Trophoblast cell (in vitro differentiated cells and primary cell): ENCODE data around the gene KCNJ5. TPM values are rescaled to one million over a fixed set of nuclear protein-coding genes. Genes with fewer than 3 reads are reported as not detected.

Source experiments
- DNase-seq, 2 donors: peaks; one replicate each; pipeline ENCODE4 v3.0.0-alpha.2; 2016
- H2AFZ ChIP-seq: 2 replicates; pipeline ENCODE4 v1.6.1; 2013; ENCODE audit warnings: low read length, moderate library complexity, mild to moderate bottlenecking; ENCODE audit not compliant: insufficient read depth, poor library complexity
- H2AK5ac ChIP-seq: 2 replicates; pipeline ENCODE4 v1.6.1; 2013; ENCODE audit warnings: mild to moderate bottlenecking, low read length
- H2BK120ac ChIP-seq: 2 replicates; pipeline ENCODE4 v1.6.1; 2013; ENCODE audit warnings: low read length, mild to moderate bottlenecking, moderate library complexity; ENCODE audit not compliant: insufficient read depth, poor library complexity
- H2BK12ac ChIP-seq: 2 replicates; pipeline ENCODE4 v1.6.1; 2013; ENCODE audit warnings: mild to moderate bottlenecking, low read length, moderate library complexity
- H2BK5ac ChIP-seq: 2 replicates; pipeline ENCODE4 v1.6.1; 2013; ENCODE audit warnings: low read length, low read depth, moderate library complexity, mild to moderate bottlenecking; ENCODE audit not compliant: poor library complexity
- H3K14ac ChIP-seq: 2 replicates; pipeline ENCODE4 v1.6.1; 2013; ENCODE audit warnings: mild to moderate bottlenecking, low read length
- H3K18ac ChIP-seq: 2 replicates; pipeline ENCODE4 v1.6.1; 2013; ENCODE audit warnings: mild to moderate bottlenecking, low read length
- H3K23ac ChIP-seq: 2 replicates; pipeline ENCODE4 v1.6.1; 2013; ENCODE audit warnings: low read length
- H3K27ac ChIP-seq: 2 replicates; pipeline ENCODE4 v1.5.1; 2013; ENCODE audit warnings: low read depth, mild to moderate bottlenecking, inconsistent platforms, low read length, moderate library complexity
- H3K27me3 ChIP-seq: 2 replicates; pipeline ENCODE4 v1.6.1; 2013; ENCODE audit warnings: inconsistent platforms, mild to moderate bottlenecking, low read length, moderate library complexity; ENCODE audit not compliant: insufficient read depth
- H3K36me3 ChIP-seq, 2 experiments: 1 replicate in 1 of 2; 2 replicates in 1 of 2; pipeline ENCODE4 v1.6.1; 2013; ENCODE audit warnings: low read length in 2 of 2, mild to moderate bottlenecking in 2 of 2, moderate library complexity in 1 of 2; ENCODE audit not compliant: insufficient read depth in 2 of 2, control insufficient read depth in 1 of 2
- H3K4ac ChIP-seq: 2 replicates; pipeline ENCODE4 v1.6.1; 2013; ENCODE audit warnings: low read depth, mild to moderate bottlenecking, low read length, moderate library complexity
- H3K4me1 ChIP-seq, 2 experiments: 1 replicate in 1 of 2; 2 replicates in 1 of 2; pipeline ENCODE4 v1.6.1; 2013; ENCODE audit warnings: low read length in 2 of 2, mild to moderate bottlenecking in 2 of 2, moderate library complexity in 1 of 2; ENCODE audit not compliant: insufficient read depth in 2 of 2, control insufficient read depth in 1 of 2
- H3K4me2 ChIP-seq: 2 replicates; pipeline ENCODE4 v1.6.1; 2013; ENCODE audit warnings: inconsistent platforms, mild to moderate bottlenecking, low read length, moderate library complexity
- H3K4me3 ChIP-seq: 2 replicates; pipeline ENCODE4 v1.5.1; 2013; ENCODE audit warnings: mild to moderate bottlenecking, low read depth, low read length, inconsistent platforms
- H3K79me1 ChIP-seq: one replicate; pipeline ENCODE4 v1.6.1; 2013; ENCODE audit warnings: low read length
- H3K79me2 ChIP-seq: 2 replicates; pipeline ENCODE4 v1.6.1; 2013; ENCODE audit warnings: low read length, mild to moderate bottlenecking; ENCODE audit not compliant: control insufficient read depth, insufficient read depth, poor library complexity
- H3K9ac ChIP-seq: 2 replicates; pipeline ENCODE4 v1.6.1; 2013; ENCODE audit warnings: mild to moderate bottlenecking, low read length
- H3K9me3 ChIP-seq: 2 replicates; pipeline ENCODE4 v1.6.1; 2013; ENCODE audit warnings: low read depth, mild to moderate bottlenecking, control low read depth, inconsistent platforms, low read length; ENCODE audit not compliant: insufficient read depth
- H4K12ac ChIP-seq: 2 replicates; pipeline ENCODE4 v1.6.1; 2013; ENCODE audit warnings: low read depth, mild to moderate bottlenecking, low read length, moderate library complexity
- H4K8ac ChIP-seq: 2 replicates; pipeline ENCODE4 v1.6.1; 2013; ENCODE audit warnings: low read depth, mild to moderate bottlenecking, low read length, moderate library complexity
- H4K91ac ChIP-seq: one replicate; pipeline ENCODE4 v1.6.1; 2013; ENCODE audit warnings: low read depth, mild to moderate bottlenecking, low read length, moderate library complexity
- WGBS: extraction: QIAGEN DNeasy Blood & Tissue Kit; methylation state at CpG from one replicate; pipeline ENCODE4 v1.1.7; 2013; ENCODE audit warnings: missing lambda C conversion rate; ENCODE audit not compliant: insufficient read length, insufficient coverage; ENCODE audit errors: extremely low coverage; 5-methylcytosine and 5-hydroxymethylcytosine counted together
- polyA plus RNA-seq: library from polyadenylated mRNA; stranded (reverse); fragments of 200-250 nt; gene quantifications from 2 replicates; pipeline ENCODE4 v1.2.3, GENCODE V29; 2013

KCNJ5 gene
- polyA plus RNA-seq: 0.10 TPM in 2 replicates

DNA sequence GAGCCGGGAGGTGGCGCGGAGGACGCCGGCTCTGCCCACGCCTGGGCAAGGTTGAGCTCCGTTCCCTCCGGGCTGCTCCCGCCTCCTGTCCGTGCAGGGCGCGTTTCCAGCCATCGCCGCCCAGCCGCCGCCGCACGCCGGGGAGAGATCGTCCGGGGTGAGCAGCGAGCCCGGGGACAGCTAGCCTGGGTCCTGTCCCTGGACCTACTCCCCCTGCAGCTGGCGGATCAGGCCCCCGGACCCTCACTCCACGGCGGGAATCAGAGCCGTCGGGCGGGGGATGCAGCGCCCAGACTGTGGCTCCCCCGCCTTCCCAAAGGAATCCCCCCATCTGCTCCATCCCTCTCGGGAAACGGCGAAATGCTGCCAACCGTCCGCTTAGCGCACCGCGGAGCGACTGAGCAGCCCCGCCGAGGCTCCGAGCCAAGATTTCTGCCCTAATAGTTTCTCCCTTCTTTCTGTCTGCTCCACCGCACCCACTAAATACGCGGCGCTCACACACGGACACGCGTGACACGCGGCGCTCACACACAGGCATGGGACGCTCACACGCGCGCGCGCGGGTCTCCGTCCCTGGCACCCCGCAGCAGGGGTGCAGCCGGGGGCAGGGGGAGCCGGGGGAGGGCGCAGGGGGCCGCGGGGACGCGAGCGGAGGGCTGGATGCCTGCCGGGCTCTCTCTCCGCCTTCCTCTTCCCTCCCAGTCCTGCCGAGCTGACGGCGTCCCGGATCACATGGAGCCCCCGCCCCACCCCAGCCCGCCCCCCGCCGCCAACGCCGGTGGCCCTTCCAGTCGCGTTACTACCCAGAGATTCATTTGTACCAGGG is at the start of gene KCNJ5:
KCNJ5 (plus strand) TSS at position 814 of the 826 bp plus-strand sequence. CDS start 19,918 bp downstream, outside the sequence.
- Histone ChIP-seq H3K4me2 (peak within 1 kb of the TSS; percentile 76), H4K91ac (no peak within 1 kb of the TSS), H3K4ac (no peak within 1 kb of the TSS), H3K36me3 (no peaks in the 10 kb centered on the region), H2BK12ac (no peak within 1 kb of the TSS), H3K18ac (no peak within 1 kb of the TSS), H3K14ac (no peak within 1 kb of the TSS), H4K8ac (no peak within 1 kb of the TSS), H3K23ac (no peak within 1 kb of the TSS), H2BK120ac (no peak within 1 kb of the TSS), H3K9me3 (no peaks in the 10 kb centered on the region), H2AK5ac (no peak within 1 kb of the TSS), H3K79me2 (no peaks in the 10 kb centered on the region), H2BK5ac (no peak within 1 kb of the TSS), H3K4me1 (peaks cover 12 to 25% of the 10 kb centered on the region in 2 experiments), H4K12ac (no peak within 1 kb of the TSS), H3K79me1 (peaks cover 2% of the 10 kb centered on the region), H3K4me3 (peak within 1 kb of the TSS; percentile 63), H3K27me3 (peaks cover 26% of the 10 kb centered on the region), H3K9ac (no peak within 1 kb of the TSS), H2AFZ (peak within 1 kb of the TSS; percentile 30), H3K27ac (no peak within 1 kb of the TSS)
- DNase-seq: peak in 1 of 2 donors; percentile 18
- WGBS: no CpG with 5 or more reads among the region's 85 CpGs

DNA sequence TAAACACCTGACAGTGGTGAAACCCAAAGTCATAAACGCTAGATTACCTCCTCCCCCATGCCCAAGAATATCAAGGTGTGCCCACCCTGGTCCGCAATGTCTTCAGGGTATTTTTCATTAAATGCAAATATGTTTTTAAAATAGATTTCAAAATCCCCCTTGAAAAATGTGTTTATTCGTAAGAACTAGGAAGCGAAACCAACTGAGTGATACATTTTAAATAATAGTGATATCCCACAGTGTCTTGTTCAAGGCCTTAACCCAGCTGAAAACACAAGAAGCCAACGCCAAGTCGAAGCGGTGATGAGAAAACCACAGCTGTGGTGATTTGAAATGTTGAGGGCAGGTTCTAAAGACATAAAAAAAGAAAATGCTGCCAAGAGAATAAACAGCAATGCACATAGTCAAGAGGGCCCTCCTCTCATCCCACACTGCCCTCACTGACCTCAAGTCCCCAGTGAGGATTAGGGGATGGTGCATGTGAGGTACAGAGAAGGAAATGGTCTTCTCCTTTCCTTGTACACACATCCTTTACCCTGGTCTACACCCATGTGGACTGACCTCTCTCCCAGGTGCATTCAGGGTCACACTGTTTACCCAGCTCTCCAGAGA is 49.6 kb upstream of the KCNJ5 start:
- H3K79me1 ChIP-seq: no peaks in the 10 kb centered on the region
- no peaks in the 10 kb centered on the region for H3K9me3 ChIP-seq
- H3K27me3 ChIP-seq: no peaks in the 10 kb centered on the region
- H3K79me2 ChIP-seq: no peaks in the 10 kb centered on the region
- no peak overlapping the region for H3K4ac ChIP-seq
- DNase-seq: no peak
- peak overlapping the region; percentile 90 for H3K23ac ChIP-seq
- H2BK120ac ChIP-seq: no peak overlapping the region
- H2BK5ac ChIP-seq: no peak overlapping the region
- H3K14ac ChIP-seq: no peak overlapping the region
- H3K18ac ChIP-seq: no peak overlapping the region
- H3K4me2 ChIP-seq: no peak overlapping the region
- no peaks in the 10 kb centered on the region for H3K4me1 ChIP-seq
- H3K4me3 ChIP-seq: no peak overlapping the region
- no CpG with 5 or more reads among the region's 7 CpGs for WGBS
- H2AFZ ChIP-seq: no peak overlapping the region
- no peak overlapping the region for H4K12ac ChIP-seq
- H3K27ac ChIP-seq: no peak overlapping the region
- no peak overlapping the region for H3K9ac ChIP-seq
- H4K91ac ChIP-seq: no peak overlapping the region
- no peak overlapping the region for H2AK5ac ChIP-seq
- no peak overlapping the region for H2BK12ac ChIP-seq
- no peaks in the 10 kb centered on the region for H3K36me3 ChIP-seq
- no peak overlapping the region for H4K8ac ChIP-seq

DNA sequence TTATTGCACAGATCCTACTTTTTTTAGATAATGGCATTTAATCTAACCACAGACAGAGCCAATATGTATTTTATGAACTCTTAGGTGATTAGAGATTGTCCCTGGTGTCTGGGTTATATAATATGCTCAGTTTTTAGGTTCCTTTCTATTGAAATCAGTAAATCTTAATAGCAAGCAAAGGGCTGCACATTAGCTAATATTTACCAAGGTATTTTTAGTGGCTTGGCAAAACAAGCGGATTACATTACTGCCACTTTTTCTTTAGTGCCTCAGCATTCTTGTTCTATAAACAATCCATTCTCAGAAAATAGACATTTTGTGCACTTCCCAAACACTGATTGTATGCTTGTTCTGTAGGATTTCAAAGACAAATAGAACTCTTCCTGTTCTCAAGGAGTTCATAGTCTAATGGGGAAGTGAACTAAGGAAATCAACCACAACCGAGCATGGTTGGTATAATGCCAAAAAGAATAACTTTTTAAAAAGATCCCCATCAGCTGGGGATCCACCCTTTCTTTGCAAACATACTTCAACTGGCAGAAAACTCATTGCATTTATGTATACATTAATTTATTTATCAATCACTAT is 47.9 kb upstream of the KCNJ5 start:
- Histone ChIP-seq H2AFZ (no peak overlapping the region), H4K12ac (no peak overlapping the region), H4K8ac (no peak overlapping the region), H3K36me3 (no peaks in the 10 kb centered on the region), H2BK120ac (no peak overlapping the region), H2BK5ac (no peak overlapping the region), H3K27ac (no peak overlapping the region), H3K4me3 (no peak overlapping the region), H3K18ac (no peak overlapping the region), H4K91ac (no peak overlapping the region), H3K79me1 (no peaks in the 10 kb centered on the region), H2BK12ac (no peak overlapping the region), H3K4me2 (no peak overlapping the region), H3K23ac (no peak overlapping the region), H3K9me3 (no peaks in the 10 kb centered on the region), H3K79me2 (no peaks in the 10 kb centered on the region), H3K4ac (no peak overlapping the region), H2AK5ac (no peak overlapping the region), H3K27me3 (no peaks in the 10 kb centered on the region), H3K14ac (no peak overlapping the region), H3K9ac (no peak overlapping the region), H3K4me1 (no peaks in the 10 kb centered on the region)
- WGBS: no CpG with 5 or more reads among the region's 2 CpGs
- no peak for DNase-seq

DNA sequence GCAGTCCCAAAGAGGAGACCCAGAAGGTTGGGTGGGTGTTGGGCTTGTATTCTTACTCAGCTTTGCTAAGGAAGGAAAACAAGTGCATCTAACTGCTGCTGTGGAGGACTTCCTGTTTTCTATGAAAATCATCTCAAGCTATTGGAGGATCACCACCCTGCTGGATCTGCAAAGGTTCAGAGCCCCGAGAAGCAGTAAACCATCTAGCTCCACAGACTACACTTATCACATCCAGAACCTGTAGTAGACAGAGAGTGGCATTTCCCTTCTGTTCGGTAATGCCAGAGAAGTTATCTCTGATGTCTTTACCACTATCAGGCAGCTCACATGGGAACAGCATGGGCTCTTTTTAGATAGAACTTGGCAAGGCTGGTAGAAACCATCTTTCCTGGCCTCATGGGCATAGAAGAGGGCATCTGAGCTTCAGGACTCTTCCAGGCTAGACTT is 45.8 kb upstream of the KCNJ5 start:
- Histone ChIP-seq H4K12ac (no peak overlapping the region), H2BK12ac (no peak overlapping the region), H3K79me1 (no peaks in the 10 kb centered on the region), H3K27ac (no peak overlapping the region), H3K27me3 (no peaks in the 10 kb centered on the region), H3K4me2 (no peak overlapping the region), H2BK5ac (no peak overlapping the region), H3K36me3 (no peaks in the 10 kb centered on the region), H3K79me2 (no peaks in the 10 kb centered on the region), H3K9me3 (no peaks in the 10 kb centered on the region), H3K18ac (no peak overlapping the region), H4K8ac (no peak overlapping the region), H3K4ac (no peak overlapping the region), H3K4me3 (no peak overlapping the region), H4K91ac (no peak overlapping the region), H3K14ac (no peak overlapping the region), H2AFZ (no peak overlapping the region), H3K9ac (no peak overlapping the region), H2AK5ac (no peak overlapping the region), H3K4me1 (no peaks in the 10 kb centered on the region), H3K23ac (no peak overlapping the region), H2BK120ac (no peak overlapping the region)
- DNase-seq: no peak
- WGBS: no CpG with 5 or more reads among the region's 2 CpGs
